Prostate gland (tissue), 2 donors: ENCODE data around the gene IRF2BP1. TPM values are rescaled to one million over a fixed set of nuclear protein-coding genes. Genes with fewer than 3 reads are reported as not detected.

ENCODE experiments used
- DNase-seq: peaks from one replicate; pipeline ENCODE4 v3.0.0-alpha.2; 2019; ENCODE audit warnings: low spot score
- H3K27ac ChIP-seq, 2 donors: fragments of 200-600 bp; sonication (generic); 2 replicates each; pipeline ENCODE4 v1.5.1; 2017 to 2019
- H3K27me3 ChIP-seq: fragments of 200-600 bp; sonication (generic); replicated peaks from 2 replicates; pipeline ENCODE4 v1.5.1; 2019; ENCODE audit not compliant: insufficient read depth
- H3K36me3 ChIP-seq, 2 donors: fragments of 200-600 bp; sonication (generic); 1 replicate in 1 of 2; 2 replicates in 1 of 2; pipeline versions ENCODE4 v1.5.1 to v1.8.1; 2017 to 2019
- H3K4me1 ChIP-seq: fragments of 200-600 bp; sonication (generic); replicated peaks from 2 replicates; pipeline ENCODE4 v1.5.1; 2019
- H3K4me3 ChIP-seq, 2 donors: fragments of 200-600 bp; sonication (generic); 2 replicates each; pipeline ENCODE4 v1.5.1; 2017 to 2019
- H3K9me3 ChIP-seq: fragments of 200-600 bp; sonication (generic); 2 replicates; pipeline ENCODE4 v1.5.1; 2017
- POLR2A ChIP-seq: fragments of 450-650 bp; IDR thresholded peaks from one replicate; pipeline ENCODE4 v1.6.1; 2016; ENCODE audit warnings: antibody characterized with exemption, mild to moderate bottlenecking
- POLR2AphosphoS5 ChIP-seq: sonication (generic); formaldehyde crosslinking; IDR thresholded peaks from one replicate; pipeline ENCODE4 v1.6.1; 2017; ENCODE audit warnings: antibody characterized with exemption
- WGBS: methylation state at CpG from one replicate; pipeline ENCODE4 v1.1.5; 2018; 5-methylcytosine and 5-hydroxymethylcytosine counted together
- intact Hi-C: fragments of 100-400 bp; cut with DNase I; formaldehyde crosslinking; loops from one replicate; pipeline ENCODE4 v1.14.2; 2022
- total RNA-seq, 2 donors: library from RNA; depleted of rRNA; stranded (reverse); fragments of >200 nt; gene quantifications; one replicate each; pipeline ENCODE4 v1.1.0, GENCODE V29; 2016
- TF ChIP-seq, protein P1 (sequence below), 4 experiments: fragments of 200-600 bp in 2 of 4; fragments of 450-650 bp in 2 of 4; sonication (generic) in 2 of 4; IDR thresholded peaks; 1 replicate in 3 of 4; 2 replicates in 1 of 4; pipeline ENCODE4 v1.5.1; 2016 to 2019; ENCODE audit warnings: antibody characterized with exemption in 4 of 4, mild to moderate bottlenecking in 2 of 4, moderate library complexity in 2 of 4

Gene IRF2BP1
- total RNA-seq, 2 donors from 2014 or later = 55.5 to 63.0 TPM

DNA sequence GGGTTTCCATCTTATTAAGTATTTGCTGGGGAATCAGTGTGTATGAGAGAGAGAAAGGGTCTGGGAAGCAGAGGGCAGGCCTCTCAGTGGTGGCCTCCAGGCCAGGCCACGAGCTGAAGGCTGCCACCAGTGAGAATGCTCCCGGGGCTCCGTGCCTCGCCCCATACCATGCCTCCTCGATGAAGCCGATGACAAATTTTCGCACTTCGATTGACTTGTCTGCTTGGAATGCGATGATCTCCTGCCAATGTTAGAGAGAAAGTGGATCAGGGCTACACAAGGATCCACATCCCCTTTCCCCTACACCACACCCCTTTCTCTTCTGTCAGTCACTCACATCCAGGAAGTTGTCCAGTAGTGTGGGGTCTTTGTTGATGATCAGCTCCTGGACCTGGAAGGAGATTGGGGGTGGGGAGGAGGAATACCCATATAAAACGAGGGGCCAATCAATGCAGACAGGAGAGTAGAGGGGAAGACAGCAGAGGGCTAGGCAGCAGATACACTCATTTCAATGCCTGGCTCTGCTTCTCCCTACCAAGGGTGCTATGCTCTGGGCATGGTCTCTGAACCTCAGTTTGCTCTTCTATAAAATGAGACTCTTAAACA lies 33.7 kb downstream of the IRF2BP1 start:
- Histone ChIP-seq H3K4me3 (no peak overlapping the region), H3K27me3 (no peaks in the 10 kb centered on the region), H3K9me3 (no peaks in the 10 kb centered on the region), H3K36me3 (peaks cover 15 to 23% of the 10 kb centered on the region in 2 donors), H3K27ac (no peak overlapping the region), H3K4me1 (no peaks in the 10 kb centered on the region)
- DNase-seq = no peak
- WGBS = 92% methylated on average over 10 of the region's 10 CpGs
- no peak for TF ChIP-seq POLR2A
- TF ChIP-seq POLR2AphosphoS5 = no peak
- TF ChIP-seq, protein P1, sequence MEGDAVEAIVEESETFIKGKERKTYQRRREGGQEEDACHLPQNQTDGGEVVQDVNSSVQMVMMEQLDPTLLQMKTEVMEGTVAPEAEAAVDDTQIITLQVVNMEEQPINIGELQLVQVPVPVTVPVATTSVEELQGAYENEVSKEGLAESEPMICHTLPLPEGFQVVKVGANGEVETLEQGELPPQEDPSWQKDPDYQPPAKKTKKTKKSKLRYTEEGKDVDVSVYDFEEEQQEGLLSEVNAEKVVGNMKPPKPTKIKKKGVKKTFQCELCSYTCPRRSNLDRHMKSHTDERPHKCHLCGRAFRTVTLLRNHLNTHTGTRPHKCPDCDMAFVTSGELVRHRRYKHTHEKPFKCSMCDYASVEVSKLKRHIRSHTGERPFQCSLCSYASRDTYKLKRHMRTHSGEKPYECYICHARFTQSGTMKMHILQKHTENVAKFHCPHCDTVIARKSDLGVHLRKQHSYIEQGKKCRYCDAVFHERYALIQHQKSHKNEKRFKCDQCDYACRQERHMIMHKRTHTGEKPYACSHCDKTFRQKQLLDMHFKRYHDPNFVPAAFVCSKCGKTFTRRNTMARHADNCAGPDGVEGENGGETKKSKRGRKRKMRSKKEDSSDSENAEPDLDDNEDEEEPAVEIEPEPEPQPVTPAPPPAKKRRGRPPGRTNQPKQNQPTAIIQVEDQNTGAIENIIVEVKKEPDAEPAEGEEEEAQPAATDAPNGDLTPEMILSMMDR (IDR thresholded peaks at IDR 0.05) = no peak
- intact Hi-C loops = no loop called here

DNA sequence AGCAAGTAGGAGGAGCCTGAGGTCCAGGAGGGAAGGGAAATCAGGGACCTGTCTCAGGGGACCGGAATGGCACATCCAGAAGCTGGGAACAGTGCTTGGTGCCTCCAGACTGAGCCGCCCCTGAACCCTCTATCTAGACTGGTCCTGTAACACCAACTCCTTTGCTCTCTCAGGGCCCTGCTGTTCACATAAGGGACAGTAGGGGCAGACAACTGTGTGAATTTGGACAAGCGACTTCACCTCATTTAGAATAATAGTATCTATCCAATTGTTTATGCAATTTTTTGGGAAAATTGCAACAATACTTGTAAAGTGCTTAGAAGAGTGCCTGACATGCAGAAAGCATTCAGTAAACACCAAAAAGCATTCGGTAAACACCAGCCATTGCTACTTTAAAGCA lies 37.0 kb downstream of the IRF2BP1 start:
- TF ChIP-seq POLR2AphosphoS5 = no peak
- TF ChIP-seq, protein P1 (IDR thresholded peaks at IDR 0.05) = no peak
- no peak overlapping the region for H3K27ac ChIP-seq
- DNase-seq = no peak
- no peaks in the 10 kb centered on the region for H3K4me1 ChIP-seq
- H3K27me3 ChIP-seq = no peaks in the 10 kb centered on the region
- H3K9me3 ChIP-seq = no peaks in the 10 kb centered on the region
- WGBS = 94% methylated on average over 4 of the region's 4 CpGs
- intact Hi-C loops = no loop called here
- no peak overlapping the region for H3K4me3 ChIP-seq
- peaks cover 13 to 28% of the 10 kb centered on the region in 2 donors for H3K36me3 ChIP-seq

DNA sequence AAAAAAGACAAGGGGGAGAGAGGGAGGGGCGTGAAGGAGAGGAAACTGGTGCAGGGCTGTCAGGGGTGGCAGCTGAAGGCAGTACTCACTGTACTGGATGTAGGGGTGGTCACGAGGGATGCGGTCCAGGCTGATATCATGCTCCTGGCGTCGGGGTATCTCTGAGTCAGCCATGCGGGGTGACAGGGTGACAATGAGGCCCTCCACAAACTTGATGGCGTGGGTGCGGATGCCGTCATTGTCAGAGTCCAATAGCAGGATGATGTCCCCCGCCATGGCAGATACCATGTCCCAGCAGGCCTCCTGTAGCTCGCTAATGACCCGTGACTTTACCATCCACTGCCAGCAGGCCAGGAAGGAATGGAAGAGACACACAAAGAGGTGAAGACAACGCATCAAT lies 38.3 kb downstream of the IRF2BP1 start:
- H3K36me3 ChIP-seq = peaks cover 11 to 34% of the 10 kb centered on the region in 2 donors
- intact Hi-C loops = no loop called here
- 88% methylated on average over 13 of the region's 13 CpGs for WGBS
- H3K4me1 ChIP-seq = no peaks in the 10 kb centered on the region
- H3K4me3 ChIP-seq = no peak overlapping the region
- H3K9me3 ChIP-seq = no peaks in the 10 kb centered on the region
- H3K27me3 ChIP-seq = no peaks in the 10 kb centered on the region
- H3K27ac ChIP-seq = no peak overlapping the region
- TF ChIP-seq POLR2A (no peak), POLR2AphosphoS5 (no peak)
- TF ChIP-seq, protein P1 (IDR thresholded peaks at IDR 0.05) = no peak
- DNase-seq = no peak

DNA sequence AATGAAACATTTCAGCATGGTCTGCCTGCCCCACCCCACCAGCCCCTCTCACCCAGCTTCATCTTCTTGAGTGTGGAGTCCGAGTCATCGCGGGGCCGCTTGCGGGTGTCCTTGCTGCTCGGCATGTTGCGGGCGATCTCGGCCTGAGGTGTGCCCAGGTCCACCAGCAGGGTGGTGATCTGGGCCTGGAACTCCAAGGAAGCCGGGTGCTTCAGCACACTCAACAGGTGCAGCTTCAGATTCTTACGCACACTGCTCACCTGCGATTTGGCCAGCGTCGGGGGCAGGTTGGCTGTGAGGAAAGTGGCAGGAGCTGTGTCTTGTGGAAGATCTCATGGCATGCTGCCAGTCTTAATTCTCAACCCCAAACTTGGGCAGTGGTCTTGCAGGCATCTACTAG lies 43.7 kb downstream of the IRF2BP1 start:
- Histone ChIP-seq H3K4me1 (no peaks in the 10 kb centered on the region), H3K4me3 (no peak overlapping the region), H3K9me3 (no peaks in the 10 kb centered on the region), H3K36me3 (peaks cover 10 to 17% of the 10 kb centered on the region in 2 donors), H3K27ac (no peak overlapping the region), H3K27me3 (no peaks in the 10 kb centered on the region)
- TF ChIP-seq POLR2AphosphoS5 = no peak
- no peak for DNase-seq
- intact Hi-C loops = no loop called here
- 91% methylated on average over 11 of the region's 14 CpGs for WGBS

DNA sequence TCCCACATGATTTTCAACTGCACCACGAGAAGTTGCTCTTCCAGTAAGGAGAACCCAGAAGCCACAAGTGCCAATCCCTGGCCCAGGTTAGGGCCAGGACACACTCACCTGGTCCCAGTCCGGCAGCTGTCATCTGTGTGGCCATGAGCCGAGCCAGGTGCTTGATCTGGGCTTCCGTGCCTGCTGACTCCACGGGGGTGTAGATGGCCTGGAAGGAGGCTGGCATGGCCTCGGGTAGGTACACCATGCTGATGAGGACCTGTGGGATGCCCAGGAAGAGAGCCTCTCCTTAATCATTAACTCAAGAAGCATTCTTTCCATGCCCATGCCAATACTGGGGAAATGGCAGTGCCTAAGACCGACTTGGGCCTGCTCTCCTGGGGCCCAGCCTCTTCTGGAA lies 51.0 kb downstream of the IRF2BP1 start:
- DNase-seq = no peak
- 87% methylated on average over 7 of the region's 7 CpGs for WGBS
- Histone ChIP-seq H3K36me3 (peaks cover 16 to 26% of the 10 kb centered on the region in 2 donors), H3K9me3 (no peaks in the 10 kb centered on the region), H3K4me1 (no peaks in the 10 kb centered on the region), H3K27me3 (no peaks in the 10 kb centered on the region), H3K4me3 (no peak overlapping the region), H3K27ac (no peak overlapping the region)
- intact Hi-C loops = no loop called here
- no peak for TF ChIP-seq POLR2AphosphoS5
- TF ChIP-seq, protein P1 (IDR thresholded peaks at IDR 0.05) = no peak
- TF ChIP-seq POLR2A = no peak

Other genes starting within 250 kb of the IRF2BP1 start
- gene EML2, start 246.7 kb downstream of the IRF2BP1 start, total RNA-seq = 10 to 100 TPM; 47.3 to 55.6 TPM
- gene GIPR, start 217.9 kb downstream of the IRF2BP1 start, total RNA-seq = 1 to 10 TPM; 2.6 to 4.9 TPM
- gene SNRPD2, start 194.2 kb downstream of the IRF2BP1 start, total RNA-seq = 100 to 1,000 TPM; 132 to 240 TPM
- 10 to 100 TPM in 1 of 2 donors, 1 to 10 TPM in 1; 5.2 to 18.4 TPM for gene QPCTL, start 193.5 kb downstream of the IRF2BP1 start, total RNA-seq
- 10 to 100 TPM; 21.8 to 26.7 TPM for gene FBXO46, start 155.2 kb downstream of the IRF2BP1 start, total RNA-seq
- gene MEIOSIN, start 152.7 kb downstream of the IRF2BP1 start, total RNA-seq = 1 to 10 TPM in 1 of 2 donors, not detected in 1; 1.8 TPM
- gene SIX5, start 116.9 kb downstream of the IRF2BP1 start, total RNA-seq = 10 to 100 TPM; 33.7 to 37.5 TPM
- gene DMPK, start 103.7 kb downstream of the IRF2BP1 start, total RNA-seq = 10 to 100 TPM; 52.8 to 88.2 TPM
- gene DMWD, start 93.3 kb downstream of the IRF2BP1 start, total RNA-seq = 10 to 100 TPM; 35.5 to 96.7 TPM
- 1 to 10 TPM in 1 of 2 donors, under 1 TPM in 1; 0.50 to 5.2 TPM for gene RSPH6A, start 70.8 kb downstream of the IRF2BP1 start, total RNA-seq
- 100 to 1,000 TPM in 1 of 2 donors, 10 to 100 TPM in 1; 76.4 to 104 TPM for gene SYMPK, start 23.0 kb downstream of the IRF2BP1 start, total RNA-seq
- gene FOXA3, start 21.8 kb downstream of the IRF2BP1 start, total RNA-seq = 1 to 10 TPM in 1 of 2 donors, under 1 TPM in 1; 0.09 to 1.1 TPM
- gene MYPOP, start 16.5 kb upstream of the IRF2BP1 start, total RNA-seq = 1 to 10 TPM; 8.7 to 9.1 TPM
- 1 to 10 TPM in 1 of 2 donors, not detected in 1; 4.1 TPM for gene NANOS2, start 28.6 kb upstream of the IRF2BP1 start, total RNA-seq
- 1 to 10 TPM in 1 of 2 donors, under 1 TPM in 1; 0.87 to 3.1 TPM for gene NOVA2, start 87.7 kb upstream of the IRF2BP1 start, total RNA-seq
- 10 to 100 TPM; 22.9 to 23.7 TPM for gene CCDC61, start 109.3 kb upstream of the IRF2BP1 start, total RNA-seq
- not detected for gene PGLYRP1, start 136.9 kb upstream of the IRF2BP1 start, total RNA-seq
- gene IGFL4, start 154.9 kb upstream of the IRF2BP1 start, total RNA-seq = not detected
- gene IGFL3, start 238.5 kb upstream of the IRF2BP1 start, total RNA-seq = not detected